Hepatocyte (in vitro differentiated cells): ENCODE results near the gene PLA2G4C. TPM values are rescaled to one million over a fixed set of nuclear protein-coding genes. Genes with fewer than 3 reads are reported as not detected.

Source experiments
- DNase-seq: peaks from one replicate; pipeline ENCODE4 v3.0.0-alpha.2; 2016; ENCODE audit warnings: low spot score
- H2AFZ ChIP-seq: fragments of 200-600 bp; sonication (generic); 2 replicates; pipeline ENCODE4 v1.6.0; 2016; ENCODE audit warnings: antibody characterized with exemption, mild to moderate bottlenecking
- H3K27ac ChIP-seq: fragments of 200-600 bp; sonication (generic); 2 replicates; pipeline ENCODE4 v1.5.1; 2016; ENCODE audit warnings: mild to moderate bottlenecking
- H3K27me3 ChIP-seq: fragments of 200-600 bp; sonication (generic); 2 replicates; pipeline ENCODE4 v1.6.1; 2016
- H3K36me3 ChIP-seq: fragments of 200-600 bp; sonication (generic); replicated peaks from 2 replicates; pipeline ENCODE4 v1.5.1; 2016; ENCODE audit warnings: low read depth; ENCODE audit not compliant: insufficient read depth
- H3K4me1 ChIP-seq: fragments of 200-600 bp; sonication (generic); 2 replicates; pipeline ENCODE4 v1.5.1; 2016; ENCODE audit warnings: mild to moderate bottlenecking, moderate library complexity; ENCODE audit not compliant: insufficient read depth
- H3K4me2 ChIP-seq: fragments of 200-600 bp; sonication (generic); 2 replicates; pipeline ENCODE4 v1.6.0; 2016
- H3K4me3 ChIP-seq: fragments of 200-600 bp; sonication (generic); 2 replicates; pipeline ENCODE4 v1.5.1; 2016; ENCODE audit warnings: mild to moderate bottlenecking
- H3K79me2 ChIP-seq: fragments of 200-600 bp; sonication (generic); 2 replicates; pipeline ENCODE4 v1.6.0; 2017; ENCODE audit warnings: mild to moderate bottlenecking
- H3K9me2 ChIP-seq: fragments of 200-600 bp; sonication (generic); replicated peaks from 2 replicates; pipeline ENCODE4 v1.6.0; 2017; ENCODE audit warnings: mild to moderate bottlenecking; ENCODE audit not compliant: insufficient read depth
- H3K9me3 ChIP-seq: fragments of 200-600 bp; sonication (generic); 2 replicates; pipeline ENCODE4 v1.5.1; 2016; ENCODE audit warnings: low read depth, mild to moderate bottlenecking
- H4K20me1 ChIP-seq: fragments of 200-600 bp; sonication (generic); 2 replicates; pipeline ENCODE4 v1.6.0; 2016; ENCODE audit warnings: mild to moderate bottlenecking; ENCODE audit not compliant: insufficient read depth, poor library complexity, severe bottlenecking
- CTCF ChIP-seq: fragments of 200-600 bp; sonication (generic); IDR thresholded peaks from 2 replicates; pipeline ENCODE4 v1.5.1; 2016; ENCODE audit warnings: antibody characterized with exemption, mild to moderate bottlenecking; ENCODE audit not compliant: poor library complexity
- EZH2 ChIP-seq: fragments of 200-600 bp; sonication (generic); IDR thresholded peaks from 2 replicates; pipeline ENCODE4 v1.6.1; 2016; ENCODE audit warnings: antibody characterized with exemption, mild to moderate bottlenecking, borderline replicate concordance
- EZH2phosphoT487 ChIP-seq: fragments of 200-600 bp; sonication (generic); IDR thresholded peaks from one replicate; pipeline ENCODE4 v1.6.1; 2018; ENCODE audit warnings: antibody characterized with exemption, mild to moderate bottlenecking, low read depth, moderate library complexity; ENCODE audit not compliant: unreplicated experiment, severe bottlenecking
- WGBS: methylation state at CpG from one replicate; pipeline ENCODE4 v1.1.6; 2016; ENCODE audit warnings: low lambda C conversion rate; ENCODE audit errors: missing lambda C conversion rate; 5-methylcytosine and 5-hydroxymethylcytosine counted together
- polyA plus RNA-seq: library from polyadenylated mRNA; unstranded; fragments of >200 nt; fragmentation: Nextera tagmentation; extraction: Ambion mirVana; gene quantifications from 2 replicates; pipeline ENCODE4 v1.2.1, GENCODE V29; 2016
- total RNA-seq: library from RNA; depleted of rRNA; stranded (reverse); fragments of >200 nt; gene quantifications from 2 replicates; pipeline ENCODE4 v1.2.3, GENCODE V29; 2014

The PLA2G4C gene
- total and polyA plus RNA-seq, 2 experiments from 2014 or later, result 2.0 to 5.4 TPM

DNA sequence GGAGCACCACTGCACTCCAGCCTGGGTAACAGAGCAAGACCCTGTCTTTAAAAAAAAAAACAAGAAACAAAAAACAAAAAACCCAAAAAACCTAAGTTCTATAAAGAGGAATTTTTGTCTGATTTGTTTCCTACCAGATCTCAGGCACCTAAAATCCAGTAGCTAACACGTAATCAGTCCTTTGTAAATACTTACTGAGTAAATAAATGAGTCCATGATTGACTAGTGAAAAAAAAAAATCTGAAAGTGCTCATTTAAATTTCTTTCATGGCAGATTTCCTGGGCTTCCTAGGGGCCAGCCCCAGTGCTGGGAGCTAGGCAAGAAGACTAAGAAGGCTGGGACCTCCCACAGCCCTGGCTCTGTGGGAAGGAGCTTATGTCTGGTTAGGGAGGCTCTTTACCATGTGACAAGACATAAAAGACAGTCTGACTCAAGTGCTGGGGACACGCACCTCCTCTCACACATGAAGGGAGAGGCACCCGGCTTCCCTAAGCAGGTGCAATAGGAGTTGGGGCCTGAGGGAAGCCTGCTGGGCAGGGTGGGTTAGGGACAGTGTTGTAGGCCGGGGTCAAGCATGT is 37.1 kb upstream of the PLA2G4C start:
- 94% methylated on average over 4 of the region's 4 CpGs for WGBS
- Histone ChIP-seq H3K79me2 (no peaks in the 10 kb centered on the region), H4K20me1 (no peaks in the 10 kb centered on the region), H3K36me3 (no peaks in the 10 kb centered on the region), H3K27ac (no peak overlapping the region), H3K9me3 (no peaks in the 10 kb centered on the region), H3K27me3 (no peaks in the 10 kb centered on the region), H3K4me3 (no peak overlapping the region), H3K9me2 (no peaks in the 10 kb centered on the region), H3K4me1 (no peaks in the 10 kb centered on the region), H3K4me2 (no peak overlapping the region), H2AFZ (no peak overlapping the region)
- TF ChIP-seq EZH2phosphoT487, result no peak
- TF ChIP-seq EZH2, result no peak
- no peak for TF ChIP-seq CTCF
- DNase-seq, result no peak

- TF ChIP-seq EZH2, result no peak
- no peak for TF ChIP-seq CTCF
- TF ChIP-seq EZH2phosphoT487, result no peak
- no peak overlapping the region for H3K4me3 ChIP-seq
- no peak overlapping the region for H2AFZ ChIP-seq
- no peaks in the 10 kb centered on the region for H3K79me2 ChIP-seq
- WGBS, result 98% methylated on average over 5 of the region's 6 CpGs
- H3K9me3 ChIP-seq, result no peaks in the 10 kb centered on the region
- no peaks in the 10 kb centered on the region for H3K4me1 ChIP-seq
- no peaks in the 10 kb centered on the region for H3K9me2 ChIP-seq
- DNase-seq, result no peak
- no peaks in the 10 kb centered on the region for H4K20me1 ChIP-seq
- H3K36me3 ChIP-seq, result no peaks in the 10 kb centered on the region
- no peak overlapping the region for H3K27ac ChIP-seq
- H3K27me3 ChIP-seq, result no peaks in the 10 kb centered on the region
- no peak overlapping the region for H3K4me2 ChIP-seq
Measured at GRCh38 chr19:48139053-48139452, 28.4 kb upstream of the PLA2G4C start.

DNA sequence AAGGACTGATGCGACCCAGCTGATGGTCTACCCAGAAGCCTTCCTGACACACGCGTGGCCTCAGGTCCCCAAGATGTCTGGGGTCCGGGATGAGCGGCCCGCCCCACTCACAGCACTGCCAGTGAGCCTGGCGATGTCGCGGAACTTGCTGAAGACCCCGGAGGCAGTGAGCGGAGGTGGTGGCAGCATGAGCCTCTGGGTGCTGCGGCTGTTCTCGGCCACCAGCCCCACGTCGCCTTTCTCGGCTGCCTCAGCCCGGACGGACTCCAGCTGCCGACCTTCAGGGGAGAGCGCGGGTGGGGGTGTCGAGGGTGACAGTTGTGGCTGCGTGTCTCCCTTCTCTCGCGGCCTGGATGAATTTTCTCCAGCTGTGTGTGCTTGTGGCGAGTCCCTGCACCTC is 26.8 kb upstream of the PLA2G4C start:
- WGBS, result 97% methylated on average over 26 of the region's 26 CpGs
- Histone ChIP-seq H3K4me1 (no peaks in the 10 kb centered on the region), H3K36me3 (no peaks in the 10 kb centered on the region), H4K20me1 (no peaks in the 10 kb centered on the region), H3K27ac (no peak overlapping the region), H3K79me2 (no peaks in the 10 kb centered on the region), H3K9me2 (no peaks in the 10 kb centered on the region), H3K4me3 (no peak overlapping the region), H3K9me3 (no peaks in the 10 kb centered on the region), H3K27me3 (no peaks in the 10 kb centered on the region), H2AFZ (no peak overlapping the region), H3K4me2 (no peak overlapping the region)
- TF ChIP-seq EZH2phosphoT487 (no peak), CTCF (no peak), EZH2 (no peak)
- DNase-seq, result no peak
